Measurements from ENCODE around the gene SPRR2A. TPM values are rescaled to one million over a fixed set of nuclear protein-coding genes. Genes with fewer than 3 reads are reported as not detected.

Gene SPRR2A
- total RNA-seq, 1 experiment from 2014 or later: not detected

GRCh38 chr1:153032677-153033308, 24.5 kb downstream of the SPRR2A start:
- no peak overlapping the region for H3K4me3 ChIP-seq (ENCODE audit: low read depth, low read length)

GRCh38 chr1:153032073-153032472, 25.2 kb downstream of the SPRR2A start:
- Mint-ChIP-seq H3K36me3 (ENCODE audit: insufficient read depth, unreplicated experiment) (no peaks in the 10 kb centered on the region), H3K27me3 (ENCODE audit: insufficient read depth, unreplicated experiment) (no peaks in the 10 kb centered on the region), H3K4me1 (ENCODE audit: low read depth, unreplicated experiment) (no peaks in the 10 kb centered on the region), H3K27ac (ENCODE audit: unreplicated experiment) (no peak overlapping the region), H3K9me3 (ENCODE audit: unreplicated experiment) (no peaks in the 10 kb centered on the region), H3K4me3 (ENCODE audit: unreplicated experiment) (no peak overlapping the region)
- H3K36me3 ChIP-seq (ENCODE audit: control insufficient read depth, insufficient read depth, low read length): no peaks in the 10 kb centered on the region
- DNase-seq: no peak
- no peaks in the 10 kb centered on the region for H3K4me1 ChIP-seq
- H3K9me3 ChIP-seq: no peaks in the 10 kb centered on the region
- CTCF ChIA-PET: no interaction called here
- TF ChIP-seq CTCF (IDR thresholded peaks at IDR 0.05; ENCODE audit: insufficient read depth in 1 of 2, low read depth in 1 of 2, low read length in 1 of 2, severe bottlenecking in 1 of 2, unreplicated experiment in 1 of 2): no peak
- POLR2A ChIA-PET: no interaction called here
- H3K4me3 ChIP-seq (ENCODE audit: low read depth, low read length): no peak overlapping the region
- BruUV-seq (replicated peaks): no TSS peak
- H3K27me3 ChIP-seq (replicated peaks; ENCODE audit: control insufficient read depth, insufficient read depth, low read length): no peaks in the 10 kb centered on the region
- intact Hi-C loops (cut with micrococcal nuclease; ENCODE audit: unreplicated experiment): loop anchor here (5.0 kb wide), 1 partner anchor 160 kb away; no protein-coding TSS in a partner anchor

More at GRCh38 chr1:153032677-153033308, 24.5 kb downstream of the SPRR2A start:
- H3K4me1 ChIP-seq: no peaks in the 10 kb centered on the region
- H3K27me3 Mint-ChIP-seq (ENCODE audit: insufficient read depth, unreplicated experiment): no peaks in the 10 kb centered on the region
- DNase-seq: peak in 1 of 2 experiments; percentile 37
- H3K36me3 ChIP-seq (ENCODE audit: control insufficient read depth, insufficient read depth, low read length): no peaks in the 10 kb centered on the region
- no peaks in the 10 kb centered on the region for H3K9me3 Mint-ChIP-seq (ENCODE audit: unreplicated experiment)
- H3K4me3 Mint-ChIP-seq (ENCODE audit: unreplicated experiment): no peak overlapping the region
- TF ChIP-seq CTCF (IDR thresholded peaks at IDR 0.05; ENCODE audit: insufficient read depth in 1 of 2, low read depth in 1 of 2, low read length in 1 of 2, severe bottlenecking in 1 of 2, unreplicated experiment in 1 of 2): peak in 1 of 2 experiments; percentile 14
- H3K36me3 Mint-ChIP-seq (ENCODE audit: insufficient read depth, unreplicated experiment): no peaks in the 10 kb centered on the region
- CTCF ChIA-PET: no interaction called here
- no TSS peak for BruUV-seq (replicated peaks)
- POLR2A ChIA-PET: no interaction called here
- no peaks in the 10 kb centered on the region for H3K9me3 ChIP-seq
- no peaks in the 10 kb centered on the region for H3K4me1 Mint-ChIP-seq (ENCODE audit: low read depth, unreplicated experiment)
- H3K27ac Mint-ChIP-seq (ENCODE audit: unreplicated experiment): no peak overlapping the region
- intact Hi-C loops (cut with micrococcal nuclease; ENCODE audit: unreplicated experiment): loop anchor here (5.0 kb wide), 1 partner anchor 160 kb away; no protein-coding TSS in a partner anchor
- H3K27me3 ChIP-seq (replicated peaks; ENCODE audit: control insufficient read depth, insufficient read depth, low read length): no peaks in the 10 kb centered on the region

- H3K36me3 Mint-ChIP-seq (ENCODE audit: insufficient read depth, unreplicated experiment): no peaks in the 10 kb centered on the region
- DNase-seq: no peak
- H3K27ac Mint-ChIP-seq (ENCODE audit: unreplicated experiment): no peak within 1 kb of the TSS
- Histone ChIP-seq H3K9me3 (no peaks in the 10 kb centered on the region), H3K4me1 (no peaks in the 10 kb centered on the region), H3K27me3 (replicated peaks; ENCODE audit: control insufficient read depth, insufficient read depth, low read length) (no peaks in the 10 kb centered on the region), H3K36me3 (ENCODE audit: control insufficient read depth, insufficient read depth, low read length) (no peaks in the 10 kb centered on the region), H3K4me3 (ENCODE audit: low read depth, low read length) (no peak within 1 kb of the TSS)
- H3K4me3 Mint-ChIP-seq (ENCODE audit: unreplicated experiment): no peak within 1 kb of the TSS
- POLR2A ChIA-PET: no interaction called here
- no TSS peak for BruUV-seq (replicated peaks)
- no peak for TF ChIP-seq CTCF (IDR thresholded peaks at IDR 0.05; ENCODE audit: insufficient read depth in 1 of 2, low read depth in 1 of 2, low read length in 1 of 2, severe bottlenecking in 1 of 2, unreplicated experiment in 1 of 2)
- CTCF ChIA-PET: no interaction called here
- no peaks in the 10 kb centered on the region for H3K4me1 Mint-ChIP-seq (ENCODE audit: low read depth, unreplicated experiment)
- intact Hi-C loops (cut with micrococcal nuclease; ENCODE audit: unreplicated experiment): loop anchor here (5.0 kb wide), 1 partner anchor 159 kb away; no protein-coding TSS in a partner anchor
- H3K27me3 Mint-ChIP-seq (ENCODE audit: insufficient read depth, unreplicated experiment): peaks cover 3% of the 10 kb centered on the region
- no peaks in the 10 kb centered on the region for H3K9me3 Mint-ChIP-seq (ENCODE audit: unreplicated experiment)
Observed at GRCh38 chr1:153030895-153031294, 26.4 kb downstream of the SPRR2A start, which contains the start of gene SPRR1B. SPRR1B (plus strand) TSS chr1:153031203; CDS start chr1:153032346, 1,143 bp downstream.
